ENCODE measurements around the gene KCNK3.

The KCNK3 gene

DNA sequence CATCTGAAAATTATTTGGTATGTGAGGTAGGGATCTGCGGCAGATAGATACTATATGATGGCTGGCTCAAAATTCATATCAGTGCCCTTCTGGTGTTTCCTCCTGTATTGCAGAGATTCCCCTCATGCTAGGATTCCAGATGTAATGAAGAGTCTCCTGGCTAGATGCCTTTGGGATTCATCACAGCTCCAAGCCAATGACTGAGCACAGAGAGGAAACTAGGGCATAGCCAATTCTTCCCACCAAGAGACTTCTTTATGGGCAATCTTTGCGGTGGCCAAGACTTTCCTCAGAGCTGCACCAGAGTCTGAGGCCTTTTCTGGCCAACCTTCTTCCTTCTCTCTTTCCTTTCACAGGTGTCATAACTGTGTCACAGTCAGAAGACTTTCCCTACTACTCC is 25.9 kb upstream of the KCNK3 start:
- TF ChIP-seq, protein P1, sequence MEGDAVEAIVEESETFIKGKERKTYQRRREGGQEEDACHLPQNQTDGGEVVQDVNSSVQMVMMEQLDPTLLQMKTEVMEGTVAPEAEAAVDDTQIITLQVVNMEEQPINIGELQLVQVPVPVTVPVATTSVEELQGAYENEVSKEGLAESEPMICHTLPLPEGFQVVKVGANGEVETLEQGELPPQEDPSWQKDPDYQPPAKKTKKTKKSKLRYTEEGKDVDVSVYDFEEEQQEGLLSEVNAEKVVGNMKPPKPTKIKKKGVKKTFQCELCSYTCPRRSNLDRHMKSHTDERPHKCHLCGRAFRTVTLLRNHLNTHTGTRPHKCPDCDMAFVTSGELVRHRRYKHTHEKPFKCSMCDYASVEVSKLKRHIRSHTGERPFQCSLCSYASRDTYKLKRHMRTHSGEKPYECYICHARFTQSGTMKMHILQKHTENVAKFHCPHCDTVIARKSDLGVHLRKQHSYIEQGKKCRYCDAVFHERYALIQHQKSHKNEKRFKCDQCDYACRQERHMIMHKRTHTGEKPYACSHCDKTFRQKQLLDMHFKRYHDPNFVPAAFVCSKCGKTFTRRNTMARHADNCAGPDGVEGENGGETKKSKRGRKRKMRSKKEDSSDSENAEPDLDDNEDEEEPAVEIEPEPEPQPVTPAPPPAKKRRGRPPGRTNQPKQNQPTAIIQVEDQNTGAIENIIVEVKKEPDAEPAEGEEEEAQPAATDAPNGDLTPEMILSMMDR (IDR thresholded peaks at IDR 0.05; ENCODE audit: insufficient read depth, low read depth, low read length, missing control alignments) = no peak
- DNase-seq (ENCODE audit: low read depth) = no peak
- H3K4me3 ChIP-seq (ENCODE audit: low read depth, low read length) = no peak overlapping the region

DNA sequence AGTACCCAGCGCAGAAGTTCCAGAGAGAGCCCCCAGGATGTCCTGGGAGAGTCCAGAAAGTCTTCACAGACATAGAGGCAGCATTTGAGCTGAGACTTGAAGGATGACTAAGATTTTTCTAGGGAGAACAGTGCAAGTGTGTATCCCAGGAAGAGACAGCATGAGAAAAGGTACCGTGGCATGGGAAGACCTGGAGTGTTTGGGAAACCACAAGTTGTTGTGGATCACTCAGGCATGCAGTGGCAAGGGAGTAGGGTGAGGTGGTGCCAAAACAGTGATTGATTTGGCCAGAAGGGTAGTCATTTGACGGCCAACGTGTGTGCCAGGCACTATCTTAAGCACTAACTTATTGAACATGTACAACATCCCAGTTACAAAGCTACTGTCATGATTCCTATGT is 24.5 kb upstream of the KCNK3 start:
- DNase-seq (ENCODE audit: low read depth) = no peak
- no peak overlapping the region for H3K4me3 ChIP-seq (ENCODE audit: low read depth, low read length)
- TF ChIP-seq, protein P1 (IDR thresholded peaks at IDR 0.05; ENCODE audit: insufficient read depth, low read depth, low read length, missing control alignments) = no peak

DNA sequence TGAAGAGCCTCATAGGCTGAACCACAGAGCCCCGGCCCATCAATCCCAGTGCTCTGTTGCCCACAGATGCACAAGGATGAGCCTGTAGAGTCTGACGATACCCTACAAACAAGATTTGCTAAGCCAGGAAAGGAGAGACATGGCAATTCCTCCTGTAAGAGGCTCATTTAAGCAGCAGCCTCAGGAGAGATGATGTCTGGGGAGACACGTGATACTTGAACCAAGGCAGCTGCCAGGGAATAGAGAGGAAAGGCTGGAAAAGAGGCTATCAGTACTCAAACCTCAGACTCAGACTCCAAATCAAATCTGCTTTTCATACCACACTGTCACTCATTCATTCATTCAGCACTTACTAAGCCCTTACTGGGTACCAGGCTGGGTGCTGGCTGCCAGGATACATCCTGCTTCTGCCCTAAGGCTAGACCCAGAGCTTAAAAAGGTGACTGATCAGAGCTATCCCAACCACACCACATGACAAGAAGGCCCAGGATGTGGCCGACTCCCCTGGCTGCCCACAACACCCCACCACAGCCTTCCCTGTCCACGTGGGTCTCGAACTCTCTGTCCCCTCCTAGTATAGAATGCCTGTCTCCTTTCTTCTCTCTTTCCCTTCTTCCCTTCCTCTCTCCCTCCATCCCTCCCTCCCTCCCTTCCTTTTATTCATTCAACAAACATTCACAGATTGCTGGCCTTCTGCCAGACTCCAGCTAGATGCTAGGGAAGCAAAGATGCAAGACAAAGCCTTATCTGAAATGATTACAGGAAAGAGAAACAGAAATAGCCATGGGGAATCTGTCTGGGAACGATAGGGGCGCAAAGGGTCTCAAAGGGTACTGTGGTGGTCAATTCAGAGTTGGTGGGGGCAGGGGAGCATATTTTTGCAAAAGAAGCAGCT is 23.4 kb upstream of the KCNK3 start:
- TF ChIP-seq, protein P1 (IDR thresholded peaks at IDR 0.05; ENCODE audit: insufficient read depth, low read depth, low read length, missing control alignments) = no peak
- no peak for DNase-seq (ENCODE audit: low read depth)
- no peak overlapping the region for H3K4me3 ChIP-seq (ENCODE audit: low read depth, low read length)

DNA sequence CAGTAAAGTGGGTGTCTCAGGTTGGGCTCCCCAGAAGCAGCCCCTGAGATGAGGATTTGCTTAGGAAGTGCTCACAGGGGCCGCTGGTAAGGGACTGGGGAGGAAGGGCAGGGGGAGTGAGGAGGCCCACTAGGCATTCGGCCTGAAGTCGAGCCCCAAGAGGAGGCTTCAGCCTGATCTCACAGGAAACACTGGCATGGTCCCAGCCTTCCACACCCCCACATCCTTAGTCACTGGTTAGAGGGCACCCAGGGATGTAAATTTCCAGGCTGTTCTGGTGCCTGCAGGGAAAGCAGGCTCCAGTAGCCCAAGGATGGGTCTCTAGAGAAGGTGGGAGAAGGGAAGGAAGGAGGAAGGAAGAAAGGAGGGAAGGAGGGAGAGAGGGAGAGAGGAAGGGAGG is 22.4 kb upstream of the KCNK3 start:
- no peak overlapping the region for H3K4me3 ChIP-seq (ENCODE audit: low read depth, low read length)
- TF ChIP-seq, protein P1 (IDR thresholded peaks at IDR 0.05; ENCODE audit: insufficient read depth, low read depth, low read length, missing control alignments) = no peak
- no peak for DNase-seq (ENCODE audit: low read depth)

DNA sequence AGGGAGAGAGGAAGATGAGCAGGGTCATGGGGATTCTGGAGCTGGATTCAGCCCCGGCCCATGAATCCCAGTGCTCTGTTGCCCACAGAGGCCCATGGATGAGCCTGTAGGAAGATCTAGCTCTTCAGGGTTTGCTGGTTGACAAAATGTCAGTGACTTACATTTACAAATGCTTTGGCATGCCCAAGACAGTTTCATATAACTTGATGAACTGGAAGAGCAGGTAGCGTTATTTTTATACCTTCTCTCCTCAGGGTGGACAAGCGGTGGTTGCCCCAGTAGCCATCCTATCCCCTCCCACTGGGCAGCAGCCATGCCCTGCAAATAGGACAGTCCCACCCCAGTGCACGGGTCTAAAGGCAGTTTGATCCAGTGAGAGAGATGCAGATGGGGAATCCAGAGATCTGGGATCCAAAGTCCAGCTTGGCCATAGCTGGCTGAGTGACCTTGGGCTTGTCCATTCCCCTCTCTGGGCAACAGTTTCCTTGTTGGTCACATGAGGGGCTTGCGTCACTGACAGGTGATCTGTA is 21.5 kb upstream of the KCNK3 start:
- TF ChIP-seq, protein P1 (IDR thresholded peaks at IDR 0.05; ENCODE audit: insufficient read depth, low read depth, low read length, missing control alignments) = no peak
- DNase-seq (ENCODE audit: low read depth) = no peak
- H3K4me3 ChIP-seq (ENCODE audit: low read depth, low read length) = no peak overlapping the region

DNA sequence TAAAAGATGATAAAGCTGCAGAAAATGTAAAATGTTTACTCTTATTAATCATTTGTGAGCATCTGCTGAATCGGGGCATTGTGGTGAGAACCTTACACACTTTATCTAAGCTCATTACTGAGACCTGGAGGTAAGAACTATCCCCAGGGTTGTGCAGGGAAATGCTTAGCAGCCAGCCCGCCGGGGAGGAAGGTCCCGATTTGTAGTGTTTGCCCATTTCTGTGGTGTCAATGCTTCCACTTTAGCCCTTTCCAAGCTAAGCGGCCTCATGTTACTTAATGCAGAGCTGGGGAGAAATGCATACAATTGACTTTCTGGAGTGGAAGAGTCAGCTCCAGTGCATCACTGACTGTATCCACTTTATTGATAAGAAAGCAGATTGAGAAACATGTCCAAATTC is 20.8 kb upstream of the KCNK3 start:
- TF ChIP-seq, protein P1 (IDR thresholded peaks at IDR 0.05; ENCODE audit: insufficient read depth, low read depth, low read length, missing control alignments) = no peak
- H3K4me3 ChIP-seq (ENCODE audit: low read depth, low read length) = no peak overlapping the region
- no peak for DNase-seq (ENCODE audit: low read depth)

Measured in GM12865 (cell line).